ENCODE data around the gene OGT.

DNA sequence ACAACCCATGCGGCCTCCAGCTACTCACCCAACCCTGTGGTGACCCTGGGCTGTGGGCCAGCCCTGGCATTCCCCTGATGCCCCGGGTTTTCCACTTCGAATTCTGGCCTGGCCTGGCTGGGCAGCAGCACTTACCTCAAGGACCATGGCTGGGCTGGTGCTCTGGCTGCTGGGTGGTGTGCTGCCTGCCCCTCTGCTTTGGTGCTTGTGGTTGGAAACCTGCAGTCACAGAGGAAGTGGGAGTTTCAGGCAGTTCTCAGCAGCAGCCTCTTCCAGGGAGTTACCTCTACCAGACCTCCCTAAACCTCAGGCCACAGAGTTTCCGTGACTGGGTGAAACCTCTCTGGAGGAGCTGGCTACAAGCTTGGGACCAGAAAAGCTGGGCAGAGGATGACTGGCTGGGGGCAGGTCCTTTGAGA is 85.4 kb downstream of the OGT start, which contains the start of gene CXCR3:
- TF ChIP-seq, protein P1, sequence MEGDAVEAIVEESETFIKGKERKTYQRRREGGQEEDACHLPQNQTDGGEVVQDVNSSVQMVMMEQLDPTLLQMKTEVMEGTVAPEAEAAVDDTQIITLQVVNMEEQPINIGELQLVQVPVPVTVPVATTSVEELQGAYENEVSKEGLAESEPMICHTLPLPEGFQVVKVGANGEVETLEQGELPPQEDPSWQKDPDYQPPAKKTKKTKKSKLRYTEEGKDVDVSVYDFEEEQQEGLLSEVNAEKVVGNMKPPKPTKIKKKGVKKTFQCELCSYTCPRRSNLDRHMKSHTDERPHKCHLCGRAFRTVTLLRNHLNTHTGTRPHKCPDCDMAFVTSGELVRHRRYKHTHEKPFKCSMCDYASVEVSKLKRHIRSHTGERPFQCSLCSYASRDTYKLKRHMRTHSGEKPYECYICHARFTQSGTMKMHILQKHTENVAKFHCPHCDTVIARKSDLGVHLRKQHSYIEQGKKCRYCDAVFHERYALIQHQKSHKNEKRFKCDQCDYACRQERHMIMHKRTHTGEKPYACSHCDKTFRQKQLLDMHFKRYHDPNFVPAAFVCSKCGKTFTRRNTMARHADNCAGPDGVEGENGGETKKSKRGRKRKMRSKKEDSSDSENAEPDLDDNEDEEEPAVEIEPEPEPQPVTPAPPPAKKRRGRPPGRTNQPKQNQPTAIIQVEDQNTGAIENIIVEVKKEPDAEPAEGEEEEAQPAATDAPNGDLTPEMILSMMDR (conservative IDR thresholded peaks at IDR 0.05 in 1 of 2, IDR thresholded peaks at IDR 0.05 in 1 of 2; ENCODE audit: low read depth in 1 of 2, low read length in 2 of 2), result no peak
- TF ChIP-seq EZH2 (IDR thresholded peaks at IDR 0.05; ENCODE audit: low read length, missing control alignments), result no peak
